ENCODE results near the gene PLOD1. TPM values are rescaled to one million over a fixed set of nuclear protein-coding genes. Genes with fewer than 3 reads are reported as not detected.

PLOD1 gene
- total and polyA plus RNA-seq, 8 donors: 20.0 to 55.2 (median 35.1) TPM

DNA sequence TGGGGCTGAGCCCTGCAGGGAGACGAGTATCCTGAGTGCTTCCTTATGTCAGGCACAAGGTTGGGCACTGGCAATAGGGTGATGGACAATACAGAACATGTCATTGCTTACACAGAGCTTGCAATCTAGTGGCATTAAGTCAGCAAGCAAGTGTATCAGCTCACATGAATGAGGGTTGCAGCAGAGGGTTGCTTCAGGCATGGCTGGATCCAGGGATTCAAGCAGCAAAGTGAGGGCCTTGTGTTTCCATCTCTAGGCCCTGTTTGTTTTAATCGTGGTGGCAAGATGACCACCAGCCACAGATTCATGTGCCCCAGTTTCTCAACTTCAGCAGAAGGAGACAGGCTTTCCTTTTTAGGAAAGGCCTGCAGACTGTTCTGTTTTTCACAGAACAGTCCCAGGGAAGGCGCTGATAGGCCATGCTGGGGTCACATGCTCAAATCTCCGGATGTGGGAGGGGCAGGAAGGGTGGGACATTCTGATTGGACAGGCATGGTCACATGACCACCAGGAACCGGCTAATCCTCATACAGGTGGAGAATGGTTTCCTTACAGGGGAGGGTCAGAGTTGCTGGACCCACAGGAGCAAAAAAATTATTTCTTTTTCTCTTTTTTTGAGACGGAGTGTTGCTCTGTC lies 14.4 kb downstream of the PLOD1 start:
- no peak overlapping the region for H3K4me3 ChIP-seq
- H3K27me3 ChIP-seq: no peaks in the 10 kb centered on the region
- FAIRE-seq (no peak), DNase-seq (no peak), ATAC-seq (no peak)
- no peaks in the 10 kb centered on the region for H3K4me1 ChIP-seq
- TF ChIP-seq, protein P1, sequence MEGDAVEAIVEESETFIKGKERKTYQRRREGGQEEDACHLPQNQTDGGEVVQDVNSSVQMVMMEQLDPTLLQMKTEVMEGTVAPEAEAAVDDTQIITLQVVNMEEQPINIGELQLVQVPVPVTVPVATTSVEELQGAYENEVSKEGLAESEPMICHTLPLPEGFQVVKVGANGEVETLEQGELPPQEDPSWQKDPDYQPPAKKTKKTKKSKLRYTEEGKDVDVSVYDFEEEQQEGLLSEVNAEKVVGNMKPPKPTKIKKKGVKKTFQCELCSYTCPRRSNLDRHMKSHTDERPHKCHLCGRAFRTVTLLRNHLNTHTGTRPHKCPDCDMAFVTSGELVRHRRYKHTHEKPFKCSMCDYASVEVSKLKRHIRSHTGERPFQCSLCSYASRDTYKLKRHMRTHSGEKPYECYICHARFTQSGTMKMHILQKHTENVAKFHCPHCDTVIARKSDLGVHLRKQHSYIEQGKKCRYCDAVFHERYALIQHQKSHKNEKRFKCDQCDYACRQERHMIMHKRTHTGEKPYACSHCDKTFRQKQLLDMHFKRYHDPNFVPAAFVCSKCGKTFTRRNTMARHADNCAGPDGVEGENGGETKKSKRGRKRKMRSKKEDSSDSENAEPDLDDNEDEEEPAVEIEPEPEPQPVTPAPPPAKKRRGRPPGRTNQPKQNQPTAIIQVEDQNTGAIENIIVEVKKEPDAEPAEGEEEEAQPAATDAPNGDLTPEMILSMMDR (IDR thresholded peaks at IDR 0.05): no peak
- intact Hi-C loops (cut with DNase I): no loop called here
- 88 to 94% methylated on average over 6 of the region's 6 CpGs for WGBS, 2 donors
- no peaks in the 10 kb centered on the region for H3K9me3 ChIP-seq
- H3K36me3 ChIP-seq: no peaks in the 10 kb centered on the region
- H3K27ac ChIP-seq: no peak overlapping the region

DNA sequence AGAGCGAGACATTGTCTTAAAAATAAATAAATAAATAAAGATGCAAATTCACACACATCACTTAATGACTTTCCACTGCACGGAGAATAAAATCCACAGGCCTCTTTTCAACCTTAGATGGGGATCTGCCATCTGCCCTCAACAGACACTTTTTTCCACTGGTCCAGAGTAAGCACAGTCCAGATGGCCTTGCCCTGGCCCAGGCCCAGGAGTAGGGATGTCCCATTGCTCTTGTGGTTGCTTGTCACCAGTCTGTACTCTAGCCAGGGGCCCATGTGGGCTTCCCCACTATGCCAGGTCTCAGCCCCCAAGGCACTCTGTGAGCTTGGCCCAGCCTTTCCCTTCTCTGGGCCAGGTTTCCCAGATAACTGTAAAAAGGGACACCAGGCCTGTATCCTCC lies 17.4 kb downstream of the PLOD1 start:
- DNase-seq (no peak), ATAC-seq (no peak), FAIRE-seq (no peak)
- intact Hi-C loops (cut with DNase I): no loop called here
- TF ChIP-seq, protein P1 (IDR thresholded peaks at IDR 0.05): no peak
- Histone ChIP-seq H3K4me3 (no peak overlapping the region), H3K4me1 (no peaks in the 10 kb centered on the region), H3K27ac (no peak overlapping the region), H3K27me3 (no peaks in the 10 kb centered on the region), H3K9me3 (no peaks in the 10 kb centered on the region), H3K36me3 (peaks cover 0 to 6% (median 0%) of the 10 kb centered on the region in 3 donors)
- WGBS, 2 donors: 89 to 99% methylated on average over 2 of the region's 2 CpGs

DNA sequence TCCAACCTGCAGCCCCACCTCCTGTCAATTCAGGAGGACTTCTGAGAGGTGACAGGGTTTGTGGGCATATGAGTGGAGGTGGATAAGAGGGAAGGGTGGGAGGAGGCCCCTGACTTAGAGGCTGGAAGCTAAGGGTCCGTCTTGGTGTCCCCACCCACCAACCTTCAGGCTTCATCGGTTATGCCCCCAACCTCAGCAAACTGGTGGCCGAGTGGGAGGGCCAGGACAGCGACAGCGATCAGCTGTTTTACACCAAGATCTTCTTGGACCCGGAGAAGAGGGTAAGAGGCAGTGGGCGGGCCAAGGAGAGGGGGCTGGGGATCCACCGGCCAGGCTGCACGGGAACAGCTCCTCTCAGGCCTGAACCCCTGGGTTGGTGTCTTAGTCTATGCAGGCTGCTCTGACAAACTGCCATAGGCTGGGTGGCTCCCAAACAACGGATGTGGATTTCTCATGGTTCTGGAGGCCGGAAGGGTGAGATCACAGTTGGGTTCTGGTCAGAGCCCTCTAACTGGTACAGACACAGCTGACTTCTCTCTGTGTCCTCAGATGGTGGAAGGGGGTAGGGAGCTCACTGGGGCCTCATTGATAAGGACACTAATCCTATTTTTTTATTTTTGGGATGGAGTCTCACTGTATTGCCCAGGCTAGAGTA lies 18.1 kb downstream of the PLOD1 start:
- no peaks in the 10 kb centered on the region for H3K4me1 ChIP-seq
- no peaks in the 10 kb centered on the region for H3K27me3 ChIP-seq
- no peak for ATAC-seq
- H3K27ac ChIP-seq: no peak overlapping the region
- peaks cover 0 to 9% (median 0%) of the 10 kb centered on the region in 3 donors for H3K36me3 ChIP-seq
- WGBS, 2 donors: 88% methylated on average over 11 of the region's 11 CpGs
- intact Hi-C loops (cut with DNase I): no loop called here
- no peak overlapping the region for H3K4me3 ChIP-seq
- H3K9me3 ChIP-seq: no peaks in the 10 kb centered on the region
- no peak for DNase-seq
- TF ChIP-seq, protein P1 (IDR thresholded peaks at IDR 0.05): no peak
- no peak for FAIRE-seq

DNA sequence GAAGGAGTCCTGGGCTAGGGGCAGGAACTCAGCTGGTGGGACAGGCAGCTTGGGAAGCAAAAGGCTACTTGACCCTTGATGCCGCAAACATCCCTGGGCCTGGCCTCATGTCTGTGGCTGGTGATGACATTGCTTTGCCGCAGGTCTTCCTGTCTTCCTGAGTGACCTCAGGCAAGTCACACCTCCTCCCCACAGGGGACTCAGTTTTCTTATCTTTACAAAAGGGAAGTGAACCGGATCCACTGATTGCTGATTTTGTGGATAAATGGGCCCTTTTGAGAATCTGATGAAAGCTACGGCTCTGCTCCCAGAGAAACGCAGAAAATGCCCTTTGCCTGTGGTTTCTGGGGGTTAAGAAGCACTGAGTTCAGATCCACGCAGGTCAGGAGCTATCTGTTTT lies 20.7 kb downstream of the PLOD1 start:
- no peak overlapping the region for H3K4me3 ChIP-seq
- WGBS, 2 donors: 92 to 95% methylated on average over 6 of the region's 6 CpGs
- intact Hi-C loops (cut with DNase I): no loop called here
- no peaks in the 10 kb centered on the region for H3K27me3 ChIP-seq
- TF ChIP-seq, protein P1 (IDR thresholded peaks at IDR 0.05): no peak
- FAIRE-seq: no peak
- H3K27ac ChIP-seq: no peak overlapping the region
- H3K9me3 ChIP-seq: no peaks in the 10 kb centered on the region
- DNase-seq: no peak
- H3K4me1 ChIP-seq: no peaks in the 10 kb centered on the region
- peaks cover 0 to 9% (median 0%) of the 10 kb centered on the region in 3 donors for H3K36me3 ChIP-seq
- no peak for ATAC-seq

DNA sequence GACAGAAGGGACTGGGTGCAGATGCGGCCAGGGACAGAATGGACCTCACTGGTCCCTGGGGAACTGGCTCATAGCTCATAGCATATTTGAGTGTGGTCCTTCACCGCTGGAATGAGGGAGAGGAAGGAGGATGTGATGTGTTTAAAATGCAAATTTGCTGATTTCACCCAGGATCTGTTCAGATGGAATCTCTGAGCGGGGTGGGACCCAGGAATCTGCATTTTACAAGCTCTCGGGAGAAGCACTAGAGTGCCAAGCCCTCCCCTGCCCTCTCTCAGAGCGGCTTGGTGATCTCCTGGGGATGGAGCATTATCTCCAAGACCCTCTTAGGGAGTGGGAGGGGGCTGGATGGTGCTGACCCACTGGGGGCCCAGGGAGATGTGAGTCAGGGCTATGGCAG lies 22.9 kb downstream of the PLOD1 start:
- H3K9me3 ChIP-seq: no peaks in the 10 kb centered on the region
- no peaks in the 10 kb centered on the region for H3K4me1 ChIP-seq
- DNase-seq: no peak
- 91 to 95% methylated on average over 5 of the region's 5 CpGs for WGBS, 2 donors
- intact Hi-C loops (cut with DNase I): no loop called here
- peaks cover 0 to 9% (median 0%) of the 10 kb centered on the region in 3 donors for H3K36me3 ChIP-seq
- no peak overlapping the region for H3K4me3 ChIP-seq
- no peak for FAIRE-seq
- H3K27me3 ChIP-seq: no peaks in the 10 kb centered on the region
- no peak overlapping the region for H3K27ac ChIP-seq
- TF ChIP-seq, protein P1 (IDR thresholded peaks at IDR 0.05): no peak
- no peak for ATAC-seq
